ENCODE data around the gene TEFM.

DNA sequence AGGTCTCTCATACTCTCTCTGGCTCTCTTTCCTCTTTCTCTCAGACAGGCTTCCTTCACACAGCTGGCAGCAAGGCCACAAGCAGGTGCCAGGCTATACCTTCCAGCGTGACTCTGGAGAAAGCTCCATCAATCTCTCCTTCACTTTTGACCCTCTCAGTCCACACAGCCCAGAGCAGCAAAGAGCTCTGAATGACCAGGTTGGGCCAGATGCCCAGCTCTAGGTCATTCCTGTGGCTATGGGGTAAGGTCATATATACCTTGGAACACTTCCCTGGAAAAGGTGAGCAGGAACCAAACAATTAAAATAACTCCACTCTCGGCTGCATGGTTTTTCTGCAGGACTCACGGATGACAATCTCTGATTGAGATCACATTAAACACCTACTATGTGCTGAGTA is 24.5 kb upstream of the TEFM start:
- TF ChIP-seq, protein P1, sequence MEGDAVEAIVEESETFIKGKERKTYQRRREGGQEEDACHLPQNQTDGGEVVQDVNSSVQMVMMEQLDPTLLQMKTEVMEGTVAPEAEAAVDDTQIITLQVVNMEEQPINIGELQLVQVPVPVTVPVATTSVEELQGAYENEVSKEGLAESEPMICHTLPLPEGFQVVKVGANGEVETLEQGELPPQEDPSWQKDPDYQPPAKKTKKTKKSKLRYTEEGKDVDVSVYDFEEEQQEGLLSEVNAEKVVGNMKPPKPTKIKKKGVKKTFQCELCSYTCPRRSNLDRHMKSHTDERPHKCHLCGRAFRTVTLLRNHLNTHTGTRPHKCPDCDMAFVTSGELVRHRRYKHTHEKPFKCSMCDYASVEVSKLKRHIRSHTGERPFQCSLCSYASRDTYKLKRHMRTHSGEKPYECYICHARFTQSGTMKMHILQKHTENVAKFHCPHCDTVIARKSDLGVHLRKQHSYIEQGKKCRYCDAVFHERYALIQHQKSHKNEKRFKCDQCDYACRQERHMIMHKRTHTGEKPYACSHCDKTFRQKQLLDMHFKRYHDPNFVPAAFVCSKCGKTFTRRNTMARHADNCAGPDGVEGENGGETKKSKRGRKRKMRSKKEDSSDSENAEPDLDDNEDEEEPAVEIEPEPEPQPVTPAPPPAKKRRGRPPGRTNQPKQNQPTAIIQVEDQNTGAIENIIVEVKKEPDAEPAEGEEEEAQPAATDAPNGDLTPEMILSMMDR (IDR thresholded peaks at IDR 0.05), result no peak
- TF ChIP-seq POLR2A (IDR thresholded peaks at IDR 0.05), result no peak
